Measurements from ENCODE around the gene MYO7B.

MYO7B gene

GRCh38 chr2:127675331-127676261 lies 140.1 kb downstream of the MYO7B start, which contains the start of gene LIMS2:
LIMS2 (minus strand) TSS chr2:127675530; CDS start chr2:127675024, 506 bp downstream.
- DNase-seq (ENCODE audit: low read depth in 2 of 2, low spot score in 1 of 2): no peak

- no peak for DNase-seq (ENCODE audit: low read depth in 2 of 2, low spot score in 1 of 2)
These were observed 141.4 kb downstream of the MYO7B start for GRCh38 chr2:127676906-127677305.

- no peak for DNase-seq (ENCODE audit: low read depth in 2 of 2, low spot score in 1 of 2)
These were observed 143.0 kb downstream of the MYO7B start for GRCh38 chr2:127678531-127678930.

- DNase-seq (ENCODE audit: low read depth in 2 of 2, low spot score in 1 of 2): no peak
These were observed 143.5 kb downstream of the MYO7B start for GRCh38 chr2:127678991-127679390.

GRCh38 chr2:127679680-127680361 lies 144.3 kb downstream of the MYO7B start:
- no peak for DNase-seq (ENCODE audit: low read depth in 2 of 2, low spot score in 1 of 2)

- no peak for DNase-seq (ENCODE audit: low read depth in 2 of 2, low spot score in 1 of 2)
These were observed 145.3 kb downstream of the MYO7B start for GRCh38 chr2:127680706-127681287.

- no peak for DNase-seq (ENCODE audit: low read depth in 2 of 2, low spot score in 1 of 2)
These were observed 145.9 kb downstream of the MYO7B start for GRCh38 chr2:127681288-127681804.

- DNase-seq (ENCODE audit: low read depth in 2 of 2, low spot score in 1 of 2): no peak
These were observed 146.7 kb downstream of the MYO7B start for GRCh38 chr2:127681976-127682857.

GRCh38 chr2:127683056-127683455 lies 147.6 kb downstream of the MYO7B start:
- no peak for DNase-seq (ENCODE audit: low read depth in 2 of 2, low spot score in 1 of 2)

GRCh38 chr2:127683757-127684156 lies 148.3 kb downstream of the MYO7B start:
- no peak for DNase-seq (ENCODE audit: low read depth in 2 of 2, low spot score in 1 of 2)

GRCh38 chr2:127685410-127686080 lies 150.1 kb downstream of the MYO7B start:
- no peak for DNase-seq (ENCODE audit: low read depth in 2 of 2, low spot score in 1 of 2)

Measured in stimulated activated CD8-positive, alpha-beta memory T cell treated with anti-CD3 and anti-CD28 coated beads, Interleukin-4, amount 100 ng/mL, for 4 hours (primary cell).